LNCaP clone FGC (cell line): ENCODE data around the gene FBL.
A peak's percentile ranks its signal among the peaks of the same experiment; 100 is the strongest.

Experiments
- DNase-seq: peaks from one replicate; pipeline ENCODE4 v3.0.0-alpha.2; 2011; ENCODE audit warnings: low read depth
- H3K4me3 ChIP-seq: 2 replicates; pipeline ENCODE4 v1.5.1; 2011; ENCODE audit warnings: mild to moderate bottlenecking, low read depth, low read length, control low read depth
- TF ChIP-seq, protein P1 (sequence below): IDR thresholded peaks from 2 replicates; pipeline ENCODE4 v1.5.1; 2012; ENCODE audit warnings: mild to moderate bottlenecking; ENCODE audit not compliant: control insufficient read depth, insufficient read depth; ENCODE audit errors: extremely low read depth

FBL gene

GRCh38 chr19:39828015-39828653, 18.0 kb downstream of the FBL start:
- no peak overlapping the region for H3K4me3 ChIP-seq
- TF ChIP-seq, protein P1, sequence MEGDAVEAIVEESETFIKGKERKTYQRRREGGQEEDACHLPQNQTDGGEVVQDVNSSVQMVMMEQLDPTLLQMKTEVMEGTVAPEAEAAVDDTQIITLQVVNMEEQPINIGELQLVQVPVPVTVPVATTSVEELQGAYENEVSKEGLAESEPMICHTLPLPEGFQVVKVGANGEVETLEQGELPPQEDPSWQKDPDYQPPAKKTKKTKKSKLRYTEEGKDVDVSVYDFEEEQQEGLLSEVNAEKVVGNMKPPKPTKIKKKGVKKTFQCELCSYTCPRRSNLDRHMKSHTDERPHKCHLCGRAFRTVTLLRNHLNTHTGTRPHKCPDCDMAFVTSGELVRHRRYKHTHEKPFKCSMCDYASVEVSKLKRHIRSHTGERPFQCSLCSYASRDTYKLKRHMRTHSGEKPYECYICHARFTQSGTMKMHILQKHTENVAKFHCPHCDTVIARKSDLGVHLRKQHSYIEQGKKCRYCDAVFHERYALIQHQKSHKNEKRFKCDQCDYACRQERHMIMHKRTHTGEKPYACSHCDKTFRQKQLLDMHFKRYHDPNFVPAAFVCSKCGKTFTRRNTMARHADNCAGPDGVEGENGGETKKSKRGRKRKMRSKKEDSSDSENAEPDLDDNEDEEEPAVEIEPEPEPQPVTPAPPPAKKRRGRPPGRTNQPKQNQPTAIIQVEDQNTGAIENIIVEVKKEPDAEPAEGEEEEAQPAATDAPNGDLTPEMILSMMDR: no peak
- no peak for DNase-seq

DNA sequence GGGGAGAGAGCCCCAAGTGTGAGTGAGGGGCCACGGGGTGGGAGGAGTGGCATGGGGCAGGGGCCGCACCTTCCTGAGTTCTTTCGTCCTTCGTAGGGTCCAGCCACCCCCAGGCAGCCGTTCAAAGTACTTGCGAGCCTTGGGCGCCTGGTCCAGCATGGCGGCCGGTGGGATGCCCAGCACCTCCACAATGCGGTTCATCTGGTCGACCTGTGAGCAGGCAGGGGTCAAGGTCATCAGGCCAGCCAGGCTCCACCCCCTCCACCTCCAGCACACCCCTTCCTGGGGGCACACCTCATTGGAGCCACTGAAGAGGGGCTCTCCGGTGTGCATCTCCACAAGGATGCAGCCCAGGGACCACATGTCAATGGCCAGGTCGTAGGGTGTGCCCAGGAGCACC, 19.0 kb downstream of the FBL start:
- no peak for DNase-seq
- no peak overlapping the region for H3K4me3 ChIP-seq
- TF ChIP-seq, protein P1: no peak

- DNase-seq: no peak
- H3K4me3 ChIP-seq: no peak overlapping the region
- TF ChIP-seq, protein P1: no peak
Measured at GRCh38 chr19:39826311-39826945, 19.8 kb downstream of the FBL start.

DNA sequence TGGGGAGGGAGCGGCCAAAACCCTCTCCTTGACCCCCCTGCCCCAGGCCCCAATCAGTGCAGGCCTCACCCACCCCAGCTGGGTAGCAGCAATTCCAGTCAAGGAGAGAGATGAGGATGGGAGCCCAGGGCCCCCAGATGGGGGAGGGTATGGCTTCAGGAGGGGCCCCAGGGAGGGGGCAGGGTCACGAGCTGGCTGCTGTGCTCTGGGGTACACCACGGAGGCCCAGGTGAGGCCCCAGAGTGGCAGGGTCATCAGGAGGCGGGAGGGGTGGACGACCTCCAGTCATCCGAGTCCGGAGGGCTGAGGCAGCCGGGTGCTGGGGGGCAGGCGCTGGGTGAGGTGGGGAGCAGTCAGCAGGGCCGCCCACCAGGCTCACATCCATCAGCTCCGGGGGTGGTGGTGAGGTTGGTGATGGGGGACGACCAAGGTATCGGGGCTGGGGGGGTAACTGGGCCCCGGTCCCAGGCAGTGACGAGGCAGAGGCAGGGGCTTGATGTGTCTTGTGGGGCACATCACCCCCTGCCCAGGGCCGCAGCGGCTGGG, 20.6 kb downstream of the FBL start:
- no peak for DNase-seq
- no peak overlapping the region for H3K4me3 ChIP-seq
- TF ChIP-seq, protein P1: no peak

GRCh38 chr19:39825093-39825463, 21.1 kb downstream of the FBL start:
- TF ChIP-seq, protein P1: no peak
- no peak for DNase-seq
- peak overlapping the region; percentile 94 for H3K4me3 ChIP-seq

DNA sequence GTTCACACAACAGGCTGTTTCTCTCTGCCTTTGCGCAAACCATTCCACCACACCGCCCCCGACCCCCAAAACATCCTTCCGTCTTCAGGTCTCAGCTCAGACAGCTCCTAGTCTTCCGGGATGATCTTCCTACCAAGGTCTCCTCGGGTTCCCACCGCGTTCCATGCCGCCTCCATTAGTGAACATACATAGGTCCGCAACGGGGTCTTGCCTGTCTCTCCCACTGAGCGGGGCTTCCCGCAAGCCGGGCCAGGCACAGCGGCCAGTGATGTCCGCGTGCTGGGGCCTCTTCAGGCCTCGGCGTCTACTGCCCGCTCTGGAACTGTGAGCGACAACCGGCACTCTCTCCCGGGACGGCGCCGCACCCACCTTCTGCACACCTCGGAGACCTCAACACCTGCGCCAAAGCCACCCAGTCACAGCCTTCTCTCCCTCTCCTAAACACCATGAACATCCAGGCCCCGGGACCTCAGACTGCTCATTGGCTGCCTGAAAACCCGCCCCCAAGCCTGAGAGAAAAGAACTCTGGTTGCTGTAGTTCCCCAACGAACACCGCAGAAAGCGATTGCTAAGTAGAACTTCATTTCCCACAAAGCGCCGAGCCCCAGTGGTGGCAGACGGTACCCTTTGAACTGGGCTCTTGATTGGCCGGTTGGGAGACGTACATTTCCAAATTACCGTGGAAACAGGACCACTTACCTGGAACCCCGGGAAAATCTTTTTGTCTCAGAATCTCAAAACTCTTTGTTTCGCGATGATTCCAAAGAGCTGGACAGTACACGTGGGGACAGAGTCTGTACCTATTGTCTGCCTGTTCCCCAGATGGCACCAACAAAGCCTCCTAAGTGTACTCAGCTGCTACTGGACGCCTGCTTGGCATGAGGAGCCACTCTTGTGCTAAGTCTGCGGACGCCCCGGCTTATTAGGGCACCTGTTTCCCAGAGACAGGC, 21.8 kb downstream of the FBL start:
- DNase-seq: peak; percentile 89
- TF ChIP-seq, protein P1: no peak
- peak overlapping the region; percentile 94 for H3K4me3 ChIP-seq
